Activated B cell treated with CpG ODN at 0.5 μM for 24 hours (primary cell): ENCODE results near the gene EPB41L1. TPM values are rescaled to one million over a fixed set of nuclear protein-coding genes. Genes with fewer than 3 reads are reported as not detected.

Source experiments
- ATAC-seq: fragments of 200-7000 bp; cut with Tn5 transposase; one replicate; pipeline ENCODE4 v1.10.0; 2021; ENCODE audit warnings: low read depth, mild to moderate bottlenecking, moderate library complexity
- CTCF ChIA-PET: fragments of 350-600 bp; sonication (Branson Sonifier 250); formaldehyde crosslinking; loops from one replicate; lab custom pipeline; 2021; ENCODE audit warnings: antibody characterized with exemption; lab: Charles Lee
- POLR2A ChIA-PET: fragments of 350-600 bp; sonication (Branson Sonifier 250); formaldehyde crosslinking; loops from one replicate; lab custom pipeline; 2021; ENCODE audit warnings: antibody characterized with exemption; lab: Charles Lee
- DNase-seq: peaks from one replicate; pipeline ENCODE4 v3.0.0; 2022
- H3K27ac Mint-ChIP-seq: one replicate; pipeline ENCODE4 v1.8.0; 2020; ENCODE audit warnings: mixed read lengths
- H3K27me3 Mint-ChIP-seq: one replicate; pipeline ENCODE4 v1.8.0; 2021; ENCODE audit warnings: mixed read lengths
- H3K36me3 Mint-ChIP-seq: one replicate; pipeline ENCODE4 v1.8.0; 2021; ENCODE audit warnings: low read depth, mixed read lengths
- H3K4me1 Mint-ChIP-seq: one replicate; pipeline ENCODE4 v1.8.0; 2021; ENCODE audit warnings: mixed read lengths
- H3K4me3 Mint-ChIP-seq: one replicate; pipeline ENCODE4 v1.8.0; 2020; ENCODE audit warnings: mild to moderate bottlenecking, mixed read lengths
- H3K9me3 Mint-ChIP-seq: one replicate; pipeline ENCODE4 v1.8.0; 2020; ENCODE audit warnings: mixed read lengths
- CTCF ChIP-seq: fragments of 200-600 bp; IDR thresholded peaks from one replicate; pipeline ENCODE4 v1.8.0; 2022; ENCODE audit warnings: antibody characterized with exemption, mild to moderate bottlenecking
- intact Hi-C: fragments of 100-400 bp; cut with micrococcal nuclease; formaldehyde crosslinking; loops from one replicate; pipeline ENCODE4 v1.15.1; 2024
- total RNA-seq: library from RNA; stranded (reverse); gene quantifications from 2 replicates; pipeline ENCODE4 v1.2.3, GENCODE V29; 2022

The EPB41L1 gene
- total RNA-seq, 1 donor from 2014 or later = 0.64 TPM

- TF ChIP-seq CTCF = no peak
- Mint-ChIP-seq H3K4me1 (no peaks in the 10 kb centered on the region), H3K27ac (no peak overlapping the region), H3K4me3 (no peak overlapping the region), H3K27me3 (no peaks in the 10 kb centered on the region), H3K36me3 (no peaks in the 10 kb centered on the region), H3K9me3 (no peaks in the 10 kb centered on the region)
- intact Hi-C loops = no loop called here
- POLR2A ChIA-PET = no interaction called here
- ATAC-seq = no peak
- CTCF ChIA-PET = interaction anchor here (1.8 kb wide), 1 partner anchor 19 kb away, joined by 7 read pairs; no protein-coding TSS in a partner anchor
- DNase-seq = no peak
Observed at GRCh38 chr20:36183155-36183944, 28.8 kb downstream of the EPB41L1 start.

- TF ChIP-seq CTCF = no peak
- CTCF ChIA-PET = interaction anchor here (1.0 to 1.8 kb wide), 3 partner anchors 9 to 17 kb away, joined by 3 to 7 read pairs (median 3); no protein-coding TSS in a partner anchor
Observed at GRCh38 chr20:36184816-36185776, 30.6 kb downstream of the EPB41L1 start.

GRCh38 chr20:36193977-36194712 is 39.6 kb downstream of the EPB41L1 start:
- ChIA-PET CTCF (interaction anchor here (0.8 to 2.2 kb wide), 2 partner anchors 8 to 10 kb away, joined by 3 to 9 read pairs; no protein-coding TSS in a partner anchor), POLR2A (interaction anchor here (0.5 kb wide), 1 partner anchor 424 kb away, joined by 9 read pairs; no protein-coding TSS in a partner anchor)

More at GRCh38 chr20:36184816-36185776, 30.6 kb downstream of the EPB41L1 start:
- POLR2A ChIA-PET = no interaction called here
- intact Hi-C loops = no loop called here
- H3K36me3 Mint-ChIP-seq = no peaks in the 10 kb centered on the region
- no peak overlapping the region for H3K4me3 Mint-ChIP-seq
- H3K9me3 Mint-ChIP-seq = no peaks in the 10 kb centered on the region
- H3K27ac Mint-ChIP-seq = no peak overlapping the region
- no peaks in the 10 kb centered on the region for H3K27me3 Mint-ChIP-seq
- H3K4me1 Mint-ChIP-seq = no peaks in the 10 kb centered on the region
- ATAC-seq (no peak), DNase-seq (no peak)

GRCh38 chr20:36196676-36197075 is 42.1 kb downstream of the EPB41L1 start:
- ATAC-seq (no peak), DNase-seq (no peak)
- H3K4me3 Mint-ChIP-seq = no peak overlapping the region
- no peak for TF ChIP-seq CTCF
- no peaks in the 10 kb centered on the region for H3K9me3 Mint-ChIP-seq
- H3K4me1 Mint-ChIP-seq = peaks cover 4% of the 10 kb centered on the region
- no peak overlapping the region for H3K27ac Mint-ChIP-seq
- ChIA-PET CTCF (interaction anchor here (1.1 to 4.8 kb wide), 2 partner anchors 11 to 40 kb away, joined by 3 to 26 read pairs; no protein-coding TSS in a partner anchor), POLR2A (no interaction called here)
- peaks cover 5% of the 10 kb centered on the region for H3K27me3 Mint-ChIP-seq
- intact Hi-C loops = no loop called here
- H3K36me3 Mint-ChIP-seq = no peaks in the 10 kb centered on the region

More at GRCh38 chr20:36193977-36194712, 39.6 kb downstream of the EPB41L1 start:
- intact Hi-C loops = no loop called here
- no peak overlapping the region for H3K4me3 Mint-ChIP-seq
- no peak overlapping the region for H3K27ac Mint-ChIP-seq
- no peaks in the 10 kb centered on the region for H3K9me3 Mint-ChIP-seq
- DNase-seq = no peak
- no peaks in the 10 kb centered on the region for H3K36me3 Mint-ChIP-seq
- no peak for TF ChIP-seq CTCF
- ATAC-seq = no peak
- H3K4me1 Mint-ChIP-seq = no peaks in the 10 kb centered on the region
- peaks cover 2% of the 10 kb centered on the region for H3K27me3 Mint-ChIP-seq
